NB4 (cell line): ENCODE results near the gene ALG6.

Experiments used
- CTCF ChIP-seq: IDR thresholded peaks from one replicate; pipeline ENCODE4 v1.5.1; 2012; ENCODE audit warnings: low read depth, low read length
- MYC ChIP-seq: IDR thresholded peaks from 2 replicates; pipeline ENCODE4 v1.6.1; 2011; ENCODE audit warnings: low read depth, low read length
- POLR2A ChIP-seq: IDR thresholded peaks from 2 replicates; pipeline ENCODE4 v1.6.1; 2011; ENCODE audit warnings: mild to moderate bottlenecking; ENCODE audit not compliant: insufficient read length; ENCODE audit errors: extremely low read depth

DNA sequence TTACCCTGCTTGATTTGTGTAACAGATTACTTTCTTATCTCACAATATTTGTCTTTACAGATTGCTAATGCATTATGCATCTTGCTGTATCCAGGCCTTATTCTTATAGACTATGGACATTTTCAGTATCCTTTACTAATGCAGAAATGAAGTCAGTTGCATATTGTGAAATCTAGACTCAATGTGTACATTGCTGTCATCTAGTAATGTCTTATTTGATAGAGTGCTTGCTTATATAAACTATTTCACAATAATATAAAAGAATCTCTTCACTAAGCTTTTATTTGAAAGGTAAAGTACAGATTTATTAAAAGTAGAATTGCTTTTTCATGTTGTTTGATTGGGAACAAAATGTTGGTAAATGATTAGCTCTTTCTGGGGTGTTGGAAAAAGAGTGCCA is 39.6 kb downstream of the ALG6 start:
- TF ChIP-seq MYC (no peak), CTCF (no peak), POLR2A (no peak)
